Measurements from ENCODE around the gene EXOSC10.
"Not testable (repeated sequence)": the region's sequence is repeated elsewhere in the genome, so short reads cannot be mapped to it uniquely, and the experiment has no call there.

The EXOSC10 gene

GRCh38 chr1:11044086-11044848, 55.4 kb downstream of the EXOSC10 start:
- DNase-seq (ENCODE audit: low spot score), result no peak

GRCh38 chr1:11042995-11043874, 56.4 kb downstream of the EXOSC10 start:
- DNase-seq (ENCODE audit: low spot score), result no peak

GRCh38 chr1:11042065-11042464, 57.6 kb downstream of the EXOSC10 start:
- DNase-seq (ENCODE audit: low spot score), result no peak

GRCh38 chr1:11041048-11041447, 58.6 kb downstream of the EXOSC10 start:
- DNase-seq (ENCODE audit: low spot score), result no peak

- not testable (repeated sequence) for DNase-seq (ENCODE audit: low spot score)
Measured at GRCh38 chr1:11040105-11040429, 59.6 kb downstream of the EXOSC10 start.

GRCh38 chr1:11039351-11040104, 60.1 kb downstream of the EXOSC10 start:
- no peak for DNase-seq (ENCODE audit: low spot score)

- peak; percentile 91 for DNase-seq (ENCODE audit: low spot score)
Measured at GRCh38 chr1:11037740-11038182, 61.9 kb downstream of the EXOSC10 start.

- DNase-seq (ENCODE audit: low spot score), result not testable (repeated sequence)
Measured at GRCh38 chr1:11037019-11037739, 62.5 kb downstream of the EXOSC10 start.

- no peak for DNase-seq (ENCODE audit: low spot score)
Measured at GRCh38 chr1:11031624-11032262, 67.9 kb downstream of the EXOSC10 start.

- no peak for DNase-seq (ENCODE audit: low spot score)
Measured at GRCh38 chr1:11030865-11031264, 68.8 kb downstream of the EXOSC10 start.

- DNase-seq (ENCODE audit: low spot score), result no peak
Measured at GRCh38 chr1:11028018-11028417, 71.7 kb downstream of the EXOSC10 start.

- DNase-seq (ENCODE audit: low spot score), result no peak
Measured at GRCh38 chr1:11027316-11027715, 72.4 kb downstream of the EXOSC10 start.

GRCh38 chr1:11026903-11027302, 72.8 kb downstream of the EXOSC10 start:
- DNase-seq (ENCODE audit: low spot score), result no peak

GRCh38 chr1:11026052-11026451, 73.6 kb downstream of the EXOSC10 start:
- no peak for DNase-seq (ENCODE audit: low spot score)

- DNase-seq (ENCODE audit: low spot score), result no peak
Measured at GRCh38 chr1:11025618-11026017, 74.1 kb downstream of the EXOSC10 start.

- no peak for DNase-seq (ENCODE audit: low spot score)
Measured at GRCh38 chr1:11024874-11025203, 74.8 kb downstream of the EXOSC10 start.

GRCh38 chr1:11024154-11024873, 75.4 kb downstream of the EXOSC10 start:
- DNase-seq (ENCODE audit: low spot score), result no peak

- DNase-seq (ENCODE audit: low spot score), result no peak
Measured at GRCh38 chr1:11023201-11023600, 76.5 kb downstream of the EXOSC10 start.

GRCh38 chr1:11019971-11020370, 79.7 kb downstream of the EXOSC10 start:
- no peak for DNase-seq (ENCODE audit: low spot score)

- not testable (repeated sequence) for DNase-seq (ENCODE audit: low spot score)
Measured at GRCh38 chr1:11019358-11019757, 80.3 kb downstream of the EXOSC10 start.
